GM15510 (cell line): ENCODE data around the gene GIT2.

ENCODE experiments used
- POLR2A ChIP-seq: IDR thresholded peaks from 3 replicates; pipeline ENCODE4 v1.6.1; 2011; ENCODE audit warnings: borderline replicate concordance; ENCODE audit not compliant: insufficient read length; ENCODE audit errors: extremely low read depth

The GIT2 gene

DNA sequence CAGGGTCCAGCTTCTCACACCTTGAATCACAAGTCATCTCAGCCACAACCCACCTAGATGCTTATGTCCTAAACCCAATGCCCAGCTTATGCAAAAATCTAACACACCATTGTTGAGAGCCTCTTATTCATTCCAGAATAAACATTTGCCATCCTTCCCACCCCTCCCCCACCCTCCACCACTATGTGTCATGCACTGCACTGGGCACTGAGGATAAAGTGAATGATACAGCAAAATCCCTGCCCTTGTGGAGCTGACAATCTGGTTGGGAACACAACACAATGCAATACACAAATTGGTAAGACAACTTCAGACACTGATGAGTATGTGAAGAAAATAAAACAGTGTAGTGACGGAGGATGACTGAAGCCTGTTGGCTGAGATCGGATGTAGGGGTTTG, 114.4 kb downstream of the GIT2 start:
- no peak for TF ChIP-seq POLR2A

DNA sequence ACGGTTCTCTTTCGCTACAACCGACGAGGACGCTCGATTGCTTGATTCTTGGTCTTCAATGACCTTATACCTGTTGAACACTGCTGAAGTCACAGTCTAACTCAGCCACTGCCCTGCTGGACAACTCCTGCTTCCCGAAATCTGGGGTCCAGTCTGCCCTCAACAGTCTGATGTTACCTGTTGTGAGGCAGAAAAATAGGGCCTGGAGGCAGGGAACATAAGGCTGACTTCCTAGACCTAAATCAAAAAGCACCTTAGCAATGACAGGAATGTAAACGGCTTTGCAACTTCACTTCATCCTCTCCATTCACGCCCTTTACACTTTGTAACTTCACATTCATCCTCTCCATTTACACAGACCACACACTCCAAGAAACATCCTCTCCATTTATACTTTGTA, 115.2 kb downstream of the GIT2 start:
- TF ChIP-seq POLR2A, result no peak

DNA sequence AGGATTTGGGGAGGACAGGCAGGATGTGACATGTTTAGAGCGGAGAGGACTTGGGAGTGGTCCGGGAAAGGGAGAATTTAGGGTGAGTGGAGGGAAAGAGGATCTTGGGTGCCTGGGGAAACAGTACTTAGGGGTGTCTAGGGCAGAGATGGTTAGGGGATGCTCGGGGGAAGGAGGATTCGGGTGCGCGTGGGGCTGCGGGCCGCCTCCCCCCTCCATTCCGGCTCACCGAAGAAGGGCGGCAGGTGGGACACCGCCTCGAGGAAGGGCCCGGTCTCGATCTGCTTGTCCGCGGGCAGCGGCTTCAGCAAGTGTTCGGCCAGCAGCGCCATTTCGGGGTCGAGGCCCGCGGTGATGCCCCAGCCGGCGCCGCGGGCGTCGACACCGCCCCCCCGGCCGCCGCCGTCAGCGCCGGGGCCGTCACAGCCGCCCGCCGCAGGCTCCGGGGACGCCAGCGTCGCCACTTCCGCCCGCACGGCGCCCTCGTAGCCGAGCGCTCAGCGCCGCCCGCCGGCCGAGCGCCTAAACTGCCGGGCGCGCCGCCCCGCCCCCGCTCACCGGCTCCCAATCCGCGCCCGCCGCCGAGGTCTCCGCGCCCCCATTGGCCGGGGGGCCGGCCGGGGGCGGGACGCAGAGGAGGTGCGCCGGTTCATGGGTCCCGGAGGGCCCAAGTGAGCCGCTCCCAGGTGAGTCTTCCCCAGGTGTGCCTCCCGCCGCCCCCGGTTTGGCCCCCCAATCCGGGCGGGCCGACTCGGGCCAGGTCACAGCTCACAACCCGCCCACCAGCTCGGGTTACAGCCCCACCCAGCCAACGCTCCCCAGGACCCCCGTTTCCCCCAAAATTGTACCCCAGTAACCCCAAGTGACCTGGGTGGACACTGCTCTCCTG, 115.9 kb downstream of the GIT2 start, which contains the start of gene GLTP:
Gene GLTP (minus strand): TSS at position 499 of the 889 bp plus-strand sequence. CDS start 167 bp downstream, at position 332.
- peak; percentile 51 for TF ChIP-seq POLR2A
